PC-9 (cell line): ENCODE data around the gene NR4A1. TPM values are rescaled to one million over a fixed set of nuclear protein-coding genes. Genes with fewer than 3 reads are reported as not detected.

Source experiments
- BruUV-seq: library from RNA; stranded (reverse); fragments of 400-500 nt; replicated peaks from 2 replicates; lab custom pipeline; 2021; lab: Mats Ljungman, UMichigan
- CTCF ChIA-PET: fragments of 300-600 bp; sonication (Branson Sonifier 250); formaldehyde crosslinking; loops from one replicate; lab custom pipeline; 2022; ENCODE audit warnings: antibody characterized with exemption; lab: Charles Lee
- POLR2A ChIA-PET: fragments of 300-600 bp; sonication (Branson Sonifier 250); formaldehyde crosslinking; loops from one replicate; lab custom pipeline; 2022; ENCODE audit warnings: antibody characterized with exemption; ENCODE audit not compliant: unreplicated experiment; lab: Charles Lee
- DNase-seq, 2 experiments: peaks; one replicate each; pipeline versions ENCODE4 v3.0.0 to v3.0.0-alpha.2; 2015 to 2022; ENCODE audit warnings: mixed read lengths in 1 of 2
- H2AFZ ChIP-seq: fragments of 200-600 bp; sonication (generic); 2 replicates; pipeline ENCODE4 v1.8.1; 2017; ENCODE audit warnings: antibody characterized with exemption
- H3F3A ChIP-seq: fragments of 200-600 bp; sonication (generic); 2 replicates; pipeline ENCODE4 v1.8.1; 2017; ENCODE audit warnings: antibody characterized with exemption, mild to moderate bottlenecking, low read depth; ENCODE audit not compliant: insufficient read depth
- H3K27ac ChIP-seq: fragments of 200-600 bp; sonication (generic); 2 replicates; pipeline ENCODE4 v1.6.1; 2016; ENCODE audit warnings: mixed run types
- H3K27me3 ChIP-seq: fragments of 200-600 bp; sonication (generic); 2 replicates; pipeline ENCODE4 v1.6.1; 2016; ENCODE audit warnings: low read depth, mixed run types; ENCODE audit not compliant: insufficient read depth
- H3K36me3 ChIP-seq: fragments of 200-600 bp; sonication (generic); 2 replicates; pipeline ENCODE4 v1.6.1; 2016; ENCODE audit warnings: low read depth, mixed run types
- H3K4me1 ChIP-seq: fragments of 200-600 bp; sonication (generic); replicated peaks from 2 replicates; pipeline ENCODE4 v1.6.1; 2016; ENCODE audit warnings: mixed run types; ENCODE audit not compliant: insufficient read depth
- H3K4me2 ChIP-seq: fragments of 200-600 bp; sonication (generic); 2 replicates; pipeline ENCODE4 v1.6.1; 2017; ENCODE audit warnings: mixed run types
- H3K4me3 ChIP-seq: fragments of 200-600 bp; sonication (generic); 2 replicates; pipeline ENCODE4 v1.6.1; 2016; ENCODE audit warnings: mixed run types
- H3K79me2 ChIP-seq: fragments of 200-600 bp; sonication (generic); 2 replicates; pipeline ENCODE4 v1.6.1; 2017; ENCODE audit warnings: low read depth, mixed run types
- H3K9me2 ChIP-seq: fragments of 200-600 bp; sonication (generic); 2 replicates; pipeline ENCODE4 v1.8.1; 2017; ENCODE audit warnings: mild to moderate bottlenecking; ENCODE audit not compliant: insufficient read depth
- H3K9me3 ChIP-seq: fragments of 200-600 bp; sonication (generic); 2 replicates; pipeline ENCODE4 v1.8.1; 2016; ENCODE audit warnings: low read depth; ENCODE audit not compliant: insufficient read depth
- H4K20me1 ChIP-seq: fragments of 200-600 bp; sonication (generic); 2 replicates; pipeline ENCODE4 v1.8.1; 2017; ENCODE audit not compliant: insufficient read depth
- EZH2 ChIP-seq: fragments of 200-600 bp; sonication (generic); IDR thresholded peaks from 2 replicates; pipeline ENCODE4 v1.8.0; 2017; ENCODE audit warnings: antibody characterized with exemption, low read depth
- intact Hi-C: fragments of 100-400 bp; cut with micrococcal nuclease; formaldehyde crosslinking; loops from one replicate; pipeline ENCODE4 v1.10.0; 2022; ENCODE audit not compliant: unreplicated experiment
- total RNA-seq: library from RNA; stranded (reverse); gene quantifications from 2 replicates; pipeline ENCODE4 v1.2.3, GENCODE V29; 2021
- TF ChIP-seq, protein P1 (sequence below): fragments of 200-600 bp; sonication (generic); conservative IDR thresholded peaks from 2 replicates; pipeline ENCODE4 v1.6.1; 2017; ENCODE audit warnings: mixed run types, antibody characterized with exemption, mild to moderate bottlenecking, moderate library complexity

Gene NR4A1
- total RNA-seq, 1 experiment from 2014 or later: 6.5 TPM

DNA sequence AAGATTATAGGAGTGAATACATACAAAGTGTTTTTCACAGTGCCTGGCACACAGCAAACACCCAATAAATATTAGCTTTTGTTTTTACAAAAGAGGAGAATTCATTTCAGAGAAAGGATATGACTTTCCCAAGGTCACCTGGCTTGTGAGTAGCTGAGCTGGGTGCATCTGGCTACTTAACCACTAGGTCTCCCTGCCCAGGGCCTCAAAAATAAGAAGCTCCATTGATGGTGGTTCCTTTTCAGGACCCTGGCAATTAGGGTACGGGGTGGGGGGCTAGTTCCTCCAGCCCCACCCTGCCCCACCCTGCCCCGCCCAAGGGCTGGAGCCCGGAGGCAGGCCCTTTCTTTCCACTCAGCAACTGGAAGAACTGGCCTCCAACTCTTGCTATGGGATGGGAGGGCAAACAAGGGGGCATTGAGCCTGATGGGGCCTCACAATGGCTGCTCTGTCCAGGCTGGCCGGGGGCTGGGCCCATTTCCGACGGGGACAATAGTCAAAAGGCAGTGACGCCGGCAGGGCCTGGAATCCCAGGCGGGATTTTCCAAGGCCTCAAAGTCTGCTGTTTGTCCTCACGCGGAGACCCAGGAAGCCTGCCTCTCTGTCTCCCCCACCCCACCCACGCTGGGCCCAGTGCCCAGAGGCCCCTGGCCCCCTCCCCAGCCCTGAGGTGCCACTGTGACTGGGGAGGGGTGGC is 10.4 kb downstream of the NR4A1 start:
- ChIA-PET CTCF (interaction anchor here (0.7 kb wide), 1 partner anchor 36 kb away, joined by 3 read pairs; no protein-coding TSS in a partner anchor), POLR2A (no interaction called here)
- Histone ChIP-seq H3K4me1 (no peaks in the 10 kb centered on the region), H3K79me2 (no peaks in the 10 kb centered on the region), H3K9me3 (no peaks in the 10 kb centered on the region), H3K27me3 (peaks cover 2% of the 10 kb centered on the region; the same call in 1 of the 2 replicates), H3K27ac (no peak overlapping the region), H3K9me2 (no peaks in the 10 kb centered on the region), H3K36me3 (no peaks in the 10 kb centered on the region), H3F3A (no peaks in the 10 kb centered on the region), H3K4me3 (no peak overlapping the region), H4K20me1 (no peaks in the 10 kb centered on the region), H2AFZ (no peak overlapping the region), H3K4me2 (no peak overlapping the region)
- DNase-seq: no peak
- intact Hi-C loops: no loop called here
- TF ChIP-seq, protein P1, sequence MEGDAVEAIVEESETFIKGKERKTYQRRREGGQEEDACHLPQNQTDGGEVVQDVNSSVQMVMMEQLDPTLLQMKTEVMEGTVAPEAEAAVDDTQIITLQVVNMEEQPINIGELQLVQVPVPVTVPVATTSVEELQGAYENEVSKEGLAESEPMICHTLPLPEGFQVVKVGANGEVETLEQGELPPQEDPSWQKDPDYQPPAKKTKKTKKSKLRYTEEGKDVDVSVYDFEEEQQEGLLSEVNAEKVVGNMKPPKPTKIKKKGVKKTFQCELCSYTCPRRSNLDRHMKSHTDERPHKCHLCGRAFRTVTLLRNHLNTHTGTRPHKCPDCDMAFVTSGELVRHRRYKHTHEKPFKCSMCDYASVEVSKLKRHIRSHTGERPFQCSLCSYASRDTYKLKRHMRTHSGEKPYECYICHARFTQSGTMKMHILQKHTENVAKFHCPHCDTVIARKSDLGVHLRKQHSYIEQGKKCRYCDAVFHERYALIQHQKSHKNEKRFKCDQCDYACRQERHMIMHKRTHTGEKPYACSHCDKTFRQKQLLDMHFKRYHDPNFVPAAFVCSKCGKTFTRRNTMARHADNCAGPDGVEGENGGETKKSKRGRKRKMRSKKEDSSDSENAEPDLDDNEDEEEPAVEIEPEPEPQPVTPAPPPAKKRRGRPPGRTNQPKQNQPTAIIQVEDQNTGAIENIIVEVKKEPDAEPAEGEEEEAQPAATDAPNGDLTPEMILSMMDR: no peak
- TF ChIP-seq EZH2: no peak
- no TSS peak for BruUV-seq

DNA sequence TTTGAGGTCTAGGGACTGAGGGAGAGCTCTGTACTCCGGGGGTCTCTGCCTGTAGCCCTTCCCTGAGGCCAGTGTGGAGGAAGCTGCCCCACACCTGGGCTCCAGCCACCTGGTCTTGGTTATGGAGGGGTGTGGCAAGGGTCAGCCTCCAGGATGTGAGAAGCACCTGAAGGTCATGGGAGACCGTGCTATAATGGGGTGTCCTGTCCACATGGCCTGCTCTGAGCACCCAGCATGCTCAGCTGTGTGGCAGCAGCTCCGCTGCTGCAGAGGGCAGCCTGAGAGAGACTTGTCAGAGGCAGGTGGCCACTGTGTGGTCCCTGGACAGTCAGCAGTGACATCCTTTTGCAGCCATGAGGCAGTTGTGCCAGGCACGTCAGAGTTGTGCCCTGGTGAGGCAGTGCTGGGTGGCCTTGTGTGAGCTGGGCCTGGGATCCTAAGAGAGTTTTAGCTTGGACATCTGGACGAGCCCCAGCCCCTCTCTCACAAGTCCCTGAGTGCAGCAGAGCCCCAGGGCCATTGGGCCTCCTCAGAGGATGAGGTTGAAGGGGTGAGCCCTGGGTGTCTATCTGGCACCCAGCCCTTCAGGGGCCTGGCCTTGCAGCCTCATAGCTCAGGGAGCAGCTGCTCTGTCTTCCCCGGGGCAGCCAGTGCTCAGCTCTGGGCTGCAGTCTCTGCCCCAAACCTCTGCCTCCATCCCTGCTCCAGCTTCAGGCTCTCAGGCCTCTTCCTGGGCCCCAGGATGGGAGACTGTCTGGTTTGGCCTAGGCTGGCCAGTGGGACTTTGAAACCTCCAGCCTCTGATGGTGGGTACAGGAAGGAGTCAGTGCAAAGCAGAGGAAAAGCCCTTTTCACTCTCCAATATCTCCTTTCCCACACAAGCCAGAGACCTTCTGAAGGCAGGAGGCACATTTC is 11.2 kb downstream of the NR4A1 start:
- Histone ChIP-seq H2AFZ (no peak overlapping the region), H3K4me3 (no peak overlapping the region), H3K9me3 (no peaks in the 10 kb centered on the region), H4K20me1 (no peaks in the 10 kb centered on the region), H3F3A (no peaks in the 10 kb centered on the region), H3K27me3 (peaks cover 6% of the 10 kb centered on the region; the same call in 1 of the 2 replicates), H3K36me3 (no peaks in the 10 kb centered on the region), H3K9me2 (no peaks in the 10 kb centered on the region), H3K4me2 (no peak overlapping the region), H3K4me1 (no peaks in the 10 kb centered on the region), H3K27ac (no peak overlapping the region), H3K79me2 (no peaks in the 10 kb centered on the region)
- intact Hi-C loops: no loop called here
- ChIA-PET POLR2A (interaction anchor here (1.1 kb wide), 1 partner anchor 11 kb away, joined by 3 read pairs; the partner anchor contains the start of gene NR4A1), CTCF (no interaction called here)
- TF ChIP-seq, protein P1: no peak
- no peak for TF ChIP-seq EZH2
- DNase-seq: no peak
- BruUV-seq: no TSS peak

DNA sequence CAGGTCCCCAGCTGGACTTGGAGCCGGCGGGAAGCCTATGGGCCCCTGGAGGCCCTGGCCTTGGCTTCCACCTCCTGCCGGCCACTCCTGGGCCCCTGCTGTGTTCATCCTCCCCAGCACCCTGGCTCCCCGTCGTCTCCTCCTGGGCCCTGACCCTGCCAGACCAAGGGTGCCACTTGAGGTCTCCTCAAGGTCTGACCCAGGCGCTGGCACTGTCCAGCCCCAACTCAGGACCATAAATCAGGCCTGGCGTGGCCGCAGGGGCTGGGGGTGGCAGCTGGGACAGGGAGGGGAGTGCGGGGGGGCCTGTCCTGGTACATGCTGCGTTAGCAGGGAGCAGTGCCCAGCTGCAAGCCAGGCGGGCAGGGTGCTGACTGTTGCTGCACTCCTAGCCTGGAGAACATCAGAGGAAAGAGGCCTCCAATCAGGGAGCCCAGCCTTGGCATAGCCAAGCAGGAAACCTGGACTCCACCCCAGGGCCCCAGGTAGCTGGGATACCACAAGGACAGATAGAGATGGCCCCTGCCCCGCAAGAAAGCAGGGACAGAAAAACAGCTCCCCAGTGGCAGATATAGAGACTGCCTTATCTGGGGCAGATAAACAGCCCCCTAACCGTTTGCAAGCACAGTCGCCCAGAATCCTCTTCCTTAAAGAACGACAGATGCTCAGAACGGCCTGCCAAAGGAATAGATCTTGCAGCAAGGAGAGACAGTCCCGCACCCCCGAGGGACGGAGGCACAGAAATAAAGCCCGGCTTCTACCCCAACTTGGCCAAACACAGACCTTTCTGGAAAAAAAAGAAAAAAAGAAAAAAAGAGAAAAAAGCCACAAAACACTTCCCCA is 12.1 kb downstream of the NR4A1 start:
- H3K4me1 ChIP-seq: no peaks in the 10 kb centered on the region
- no peaks in the 10 kb centered on the region for H4K20me1 ChIP-seq
- no peaks in the 10 kb centered on the region for H3K9me2 ChIP-seq
- no peaks in the 10 kb centered on the region for H3K9me3 ChIP-seq
- H3K27ac ChIP-seq: no peak overlapping the region
- TF ChIP-seq, protein P1: no peak
- TF ChIP-seq EZH2: no peak
- H3K4me3 ChIP-seq: no peak overlapping the region
- no peaks in the 10 kb centered on the region for H3K36me3 ChIP-seq
- H3K79me2 ChIP-seq: no peaks in the 10 kb centered on the region
- no peak overlapping the region for H3K4me2 ChIP-seq
- CTCF ChIA-PET: interaction anchor here (0.9 kb wide), 1 partner anchor 38 kb away, joined by 3 read pairs; no protein-coding TSS in a partner anchor
- intact Hi-C loops: no loop called here
- no peaks in the 10 kb centered on the region for H3F3A ChIP-seq
- no peak for DNase-seq
- POLR2A ChIA-PET: interaction anchor here (0.5 to 1.1 kb wide), 2 partner anchors 12 to 402 kb away, joined by 3 read pairs; partner anchors contain the start of gene NR4A1
- BruUV-seq: no TSS peak
- H3K27me3 ChIP-seq: peaks cover 6% of the 10 kb centered on the region; the same call in 1 of the 2 replicates
- no peak overlapping the region for H2AFZ ChIP-seq
